Erythroblast (primary cell): ENCODE data around the gene RFX3.

Source experiments
- GATA1 ChIP-seq: IDR thresholded peaks from 2 replicates; pipeline ENCODE4 v1.6.1; 2011; ENCODE audit warnings: low read depth, mild to moderate bottlenecking, control low read depth, low read length, moderate library complexity
- POLR2A ChIP-seq: IDR thresholded peaks from 2 replicates; pipeline ENCODE4 v1.6.1; 2011; ENCODE audit warnings: mild to moderate bottlenecking, low read length

DNA sequence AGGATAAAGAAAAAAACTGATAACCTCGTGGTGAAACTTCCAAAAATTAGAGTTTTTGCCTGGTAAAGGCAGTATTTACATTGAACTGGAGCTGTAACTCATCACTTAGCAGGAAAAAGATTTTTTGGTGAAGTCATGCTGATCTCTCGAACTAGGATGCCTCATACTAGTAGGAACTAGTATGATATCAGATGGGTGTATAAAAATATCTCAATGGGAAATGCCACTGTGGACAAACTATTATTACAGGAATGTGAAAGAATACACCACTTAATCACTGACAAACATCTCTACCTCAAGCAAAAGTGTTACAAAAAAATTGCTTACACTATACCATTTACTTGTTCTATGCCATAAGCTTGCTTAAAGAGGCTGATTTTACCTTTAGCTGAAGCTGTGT is 28.4 kb downstream of the RFX3 start:
- TF ChIP-seq POLR2A (no peak), GATA1 (no peak)
